ENCODE data around the gene A4GALT.
"Not testable (repeated sequence)": the region's sequence is repeated elsewhere in the genome, so short reads cannot be mapped to it uniquely, and the experiment has no call there.

A4GALT gene

DNA sequence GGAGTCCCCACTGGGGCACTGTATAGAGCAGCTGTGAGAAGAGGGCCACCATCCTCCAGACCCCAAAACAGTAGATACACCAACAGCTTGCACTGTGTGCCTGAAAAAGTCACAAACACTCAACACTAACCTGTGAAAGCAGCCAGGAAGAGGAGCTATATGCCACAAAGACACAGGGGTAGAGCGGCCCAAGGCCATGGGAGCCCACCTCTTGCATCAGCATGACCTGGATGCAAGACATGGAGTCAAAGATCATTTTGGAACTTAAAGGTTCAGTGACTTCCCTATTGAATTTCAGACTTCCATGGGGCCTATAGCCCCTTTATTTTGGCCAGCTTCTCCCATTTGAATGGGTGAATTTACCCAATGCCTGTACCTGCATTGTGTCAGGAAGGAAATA is 41.8 kb downstream of the A4GALT start:
- Histone ChIP-seq H3K27me3 (ENCODE audit: insufficient read depth, low read depth, severe bottlenecking) (no peaks in the 10 kb centered on the region), H3K9me3 (ENCODE audit: severe bottlenecking) (peaks cover 6% of the 10 kb centered on the region), H3K4me3 (ENCODE audit: low read depth, low read length) (no peak overlapping the region), H3K36me3 (no peaks in the 10 kb centered on the region), H3K27ac (no peak overlapping the region)
- no peak for DNase-seq
- TF ChIP-seq, protein P1, sequence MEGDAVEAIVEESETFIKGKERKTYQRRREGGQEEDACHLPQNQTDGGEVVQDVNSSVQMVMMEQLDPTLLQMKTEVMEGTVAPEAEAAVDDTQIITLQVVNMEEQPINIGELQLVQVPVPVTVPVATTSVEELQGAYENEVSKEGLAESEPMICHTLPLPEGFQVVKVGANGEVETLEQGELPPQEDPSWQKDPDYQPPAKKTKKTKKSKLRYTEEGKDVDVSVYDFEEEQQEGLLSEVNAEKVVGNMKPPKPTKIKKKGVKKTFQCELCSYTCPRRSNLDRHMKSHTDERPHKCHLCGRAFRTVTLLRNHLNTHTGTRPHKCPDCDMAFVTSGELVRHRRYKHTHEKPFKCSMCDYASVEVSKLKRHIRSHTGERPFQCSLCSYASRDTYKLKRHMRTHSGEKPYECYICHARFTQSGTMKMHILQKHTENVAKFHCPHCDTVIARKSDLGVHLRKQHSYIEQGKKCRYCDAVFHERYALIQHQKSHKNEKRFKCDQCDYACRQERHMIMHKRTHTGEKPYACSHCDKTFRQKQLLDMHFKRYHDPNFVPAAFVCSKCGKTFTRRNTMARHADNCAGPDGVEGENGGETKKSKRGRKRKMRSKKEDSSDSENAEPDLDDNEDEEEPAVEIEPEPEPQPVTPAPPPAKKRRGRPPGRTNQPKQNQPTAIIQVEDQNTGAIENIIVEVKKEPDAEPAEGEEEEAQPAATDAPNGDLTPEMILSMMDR (IDR thresholded peaks at IDR 0.05; ENCODE audit: low read depth, low read length), result no peak

DNA sequence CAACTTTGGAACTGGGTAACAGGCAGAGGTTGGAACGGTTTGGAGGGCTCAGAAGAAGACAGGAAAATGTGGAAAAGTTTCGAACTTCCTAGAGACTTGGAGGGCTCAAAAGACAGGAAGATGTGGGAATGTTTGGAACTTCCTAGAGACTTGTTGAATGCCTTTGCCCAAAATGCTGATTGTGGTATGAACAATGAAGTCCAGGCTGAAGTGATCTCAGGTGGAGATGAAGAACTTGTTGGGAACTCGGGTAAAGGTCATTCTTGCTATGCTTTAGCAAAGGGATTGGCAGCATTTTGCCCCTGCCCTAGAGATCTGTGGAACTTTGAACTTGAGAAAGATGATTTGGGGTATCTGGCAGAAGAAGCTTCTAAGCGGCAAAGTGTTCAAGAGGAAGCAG is 42.7 kb downstream of the A4GALT start:
- not testable (repeated sequence) for H3K27me3 ChIP-seq (ENCODE audit: insufficient read depth, low read depth, severe bottlenecking)

DNA sequence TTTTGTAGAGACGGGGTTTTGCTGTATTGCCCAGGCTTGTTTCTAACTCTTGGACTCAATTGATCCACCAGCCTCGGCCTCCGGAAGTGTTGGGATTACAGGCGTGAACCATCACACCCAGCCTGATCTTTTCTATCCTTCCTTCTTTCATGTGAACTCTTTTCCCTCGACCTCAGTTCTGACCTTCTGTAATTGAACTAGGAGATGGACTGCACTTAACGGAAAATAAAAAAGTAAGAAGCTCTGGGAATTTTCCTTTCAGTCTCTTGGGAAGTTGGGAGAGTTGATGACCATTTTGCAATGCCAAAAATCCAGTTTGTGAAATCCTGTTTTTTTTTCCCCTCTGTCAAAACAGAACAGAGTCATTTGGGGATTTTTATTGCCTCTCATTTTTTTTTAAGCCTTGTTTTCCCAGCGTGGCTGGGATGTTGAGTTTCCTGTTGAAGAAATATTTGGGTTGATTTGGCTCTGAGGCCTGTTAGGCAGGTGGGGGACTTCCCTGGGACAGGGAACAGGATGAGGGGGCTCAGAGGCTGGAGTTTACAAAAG is 44.5 kb downstream of the A4GALT start:
- Histone ChIP-seq H3K36me3 (no peaks in the 10 kb centered on the region), H3K9me3 (ENCODE audit: severe bottlenecking) (peaks cover 6% of the 10 kb centered on the region), H3K27me3 (ENCODE audit: insufficient read depth, low read depth, severe bottlenecking) (no peaks in the 10 kb centered on the region), H3K4me3 (ENCODE audit: low read depth, low read length) (no peak overlapping the region), H3K27ac (no peak overlapping the region)
- DNase-seq, result no peak
- TF ChIP-seq, protein P1 (IDR thresholded peaks at IDR 0.05; ENCODE audit: low read depth, low read length), result no peak

More for the DNA sequence above, 42.7 kb downstream of the A4GALT start:
- not testable (repeated sequence) for H3K36me3 ChIP-seq; H3K27ac ChIP-seq; DNase-seq; H3K4me3 ChIP-seq (ENCODE audit: low read depth, low read length); H3K9me3 ChIP-seq (ENCODE audit: severe bottlenecking)

DNA sequence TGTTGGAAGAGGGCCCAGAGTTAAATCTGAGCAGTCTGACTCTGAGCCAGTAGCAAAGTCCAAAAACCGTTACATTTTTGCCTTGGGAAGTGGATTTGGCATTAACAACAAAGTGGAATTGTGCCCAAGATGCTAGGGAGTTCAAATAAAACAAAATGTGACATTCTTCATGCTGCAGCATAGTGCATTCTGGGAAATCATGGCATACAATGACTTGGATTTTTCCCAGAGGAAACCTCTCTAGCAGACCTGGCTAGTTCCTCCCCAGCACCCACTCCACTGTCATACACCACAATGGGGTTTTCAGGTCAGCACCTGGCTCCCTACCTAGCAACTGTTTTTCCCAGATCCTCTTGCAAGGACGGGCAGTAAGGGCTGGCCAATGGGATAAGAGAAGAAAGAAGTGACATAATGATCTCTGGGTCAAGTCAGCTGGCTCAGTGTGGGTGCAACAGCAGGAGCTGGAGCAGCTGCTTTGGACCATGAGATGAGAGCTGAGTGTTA is 46.7 kb downstream of the A4GALT start:
- DNase-seq, result no peak
- no peaks in the 10 kb centered on the region for H3K27me3 ChIP-seq (ENCODE audit: insufficient read depth, low read depth, severe bottlenecking)
- no peak overlapping the region for H3K4me3 ChIP-seq (ENCODE audit: low read depth, low read length)
- H3K27ac ChIP-seq, result no peak overlapping the region
- TF ChIP-seq, protein P1 (IDR thresholded peaks at IDR 0.05; ENCODE audit: low read depth, low read length), result no peak
- no peaks in the 10 kb centered on the region for H3K36me3 ChIP-seq
- H3K9me3 ChIP-seq (ENCODE audit: severe bottlenecking), result peaks cover 6% of the 10 kb centered on the region

DNA sequence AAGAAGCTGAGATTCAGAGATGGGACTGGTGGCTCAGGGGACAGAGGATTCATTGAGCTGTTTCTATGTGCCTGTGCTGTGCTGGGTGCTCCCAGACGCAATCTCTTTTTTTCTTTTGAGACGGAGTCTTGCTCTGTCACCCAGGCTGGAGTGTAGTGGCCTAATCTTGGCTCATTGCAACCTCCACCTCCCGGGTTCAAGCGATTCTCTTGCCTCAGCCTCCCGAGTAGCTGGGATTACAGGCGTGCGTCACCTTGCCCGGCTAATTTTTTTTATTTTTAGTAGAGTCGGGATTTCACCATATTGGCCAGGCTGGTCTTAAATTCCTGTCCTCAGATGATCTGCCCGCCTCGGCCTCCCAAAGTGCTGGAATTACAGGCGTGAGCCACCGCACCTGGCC is 47.6 kb downstream of the A4GALT start:
- not testable (repeated sequence) for H3K27ac ChIP-seq; DNase-seq; H3K9me3 ChIP-seq (ENCODE audit: severe bottlenecking); H3K4me3 ChIP-seq (ENCODE audit: low read depth, low read length); H3K36me3 ChIP-seq; H3K27me3 ChIP-seq (ENCODE audit: insufficient read depth, low read depth, severe bottlenecking)

DNA sequence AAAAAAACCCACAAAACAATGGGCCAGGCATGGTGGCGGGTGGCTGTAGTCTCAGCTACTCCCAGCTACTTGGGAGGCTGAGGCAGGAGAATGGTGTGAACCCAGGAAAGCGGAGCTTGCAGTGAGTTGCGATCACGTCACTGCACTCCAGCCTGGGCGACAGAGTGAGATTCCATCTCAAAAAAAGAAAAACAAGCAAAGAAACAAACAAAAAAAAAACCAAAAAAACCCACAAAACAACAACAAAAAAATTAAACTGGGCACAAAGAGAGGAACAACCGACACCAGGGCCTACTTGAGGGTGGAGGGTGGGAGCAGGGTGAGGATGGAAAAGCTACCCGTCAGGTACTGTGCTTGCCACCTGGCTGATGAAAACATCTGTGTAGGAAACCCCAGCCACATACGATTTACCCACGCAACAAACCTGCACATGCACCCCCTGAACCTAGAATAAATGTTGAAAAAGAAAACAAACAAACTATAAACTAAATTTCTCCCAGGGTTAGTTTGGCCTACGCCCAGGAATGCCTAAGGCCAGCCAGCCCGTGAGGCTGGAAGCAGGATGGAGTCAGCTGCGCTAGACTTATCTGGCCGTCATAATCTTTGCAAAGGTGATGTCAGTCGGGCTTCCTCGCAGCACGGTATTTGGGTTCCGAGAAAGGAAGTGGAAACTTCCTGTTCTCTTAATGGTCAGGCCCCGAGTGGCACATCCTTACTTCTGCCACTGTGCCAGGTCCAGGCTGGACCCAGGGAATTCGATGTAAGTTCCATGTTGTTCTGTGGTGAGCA is 49.6 kb downstream of the A4GALT start:
- no peak overlapping the region for H3K27ac ChIP-seq
- H3K4me3 ChIP-seq (ENCODE audit: low read depth, low read length), result no peak overlapping the region
- no peaks in the 10 kb centered on the region for H3K9me3 ChIP-seq (ENCODE audit: severe bottlenecking)
- TF ChIP-seq, protein P1 (IDR thresholded peaks at IDR 0.05; ENCODE audit: low read depth, low read length), result no peak
- no peaks in the 10 kb centered on the region for H3K27me3 ChIP-seq (ENCODE audit: insufficient read depth, low read depth, severe bottlenecking)
- H3K36me3 ChIP-seq, result no peaks in the 10 kb centered on the region
- DNase-seq, result no peak
